ENCODE results near the gene SHISA9.

- TF ChIP-seq ELF1 (IDR thresholded peaks at IDR 0.05) (no peak), NRF1 (IDR thresholded peaks at IDR 0.05; ENCODE audit: low read depth, low read length) (no peak), NFIC (IDR thresholded peaks at IDR 0.05; ENCODE audit: borderline replicate concordance) (no peak), MXI1 (IDR thresholded peaks at IDR 0.05; ENCODE audit: low read depth, low read length) (no peak), CTCF (IDR thresholded peaks at IDR 0.05) (no peak), POLR2AphosphoS5 (IDR thresholded peaks at IDR 0.05; ENCODE audit: low read depth, low read length) (no peak)
Observed at GRCh38 chr16:12920739-12921138, 19.3 kb downstream of the SHISA9 start.

All from SK-N-SH (cell line).